Liver (tissue), 9 donors: ENCODE data around the gene DNALI1. TPM values are rescaled to one million over a fixed set of nuclear protein-coding genes. Genes with fewer than 3 reads are reported as not detected.

Source experiments
- DNase-seq: peaks from one replicate; pipeline ENCODE4 v3.0.0-alpha.2; 2017; ENCODE audit warnings: low spot score
- H3K27ac ChIP-seq, 2 donors: one replicate each; pipeline ENCODE4 v1.7.0; 2013; ENCODE audit warnings: inconsistent platforms in 2 of 2, low read length in 2 of 2, control low read depth in 1 of 2, low read depth in 1 of 2, mild to moderate bottlenecking in 1 of 2
- H3K27me3 ChIP-seq, 4 donors: one replicate each; pipeline versions ENCODE4 v1.6.1 to v1.7.0; 2013; ENCODE audit warnings: low read length in 3 of 4, inconsistent platforms in 1 of 4, mild to moderate bottlenecking in 1 of 4, moderate library complexity in 1 of 4; ENCODE audit not compliant: control insufficient read depth in 4 of 4, insufficient read depth in 4 of 4
- H3K36me3 ChIP-seq, 4 donors: one replicate each; pipeline versions ENCODE4 v1.6.1 to v1.7.0; 2013; ENCODE audit warnings: low read length in 3 of 4, mild to moderate bottlenecking in 3 of 4, low read depth in 1 of 4, moderate library complexity in 1 of 4; ENCODE audit not compliant: control insufficient read depth in 4 of 4, insufficient read depth in 3 of 4
- H3K4me1 ChIP-seq, 4 donors: one replicate each; pipeline versions ENCODE4 v1.6.1 to v1.7.0; 2013; ENCODE audit warnings: low read length in 3 of 4, mild to moderate bottlenecking in 3 of 4, moderate library complexity in 1 of 4; ENCODE audit not compliant: control insufficient read depth in 4 of 4, insufficient read depth in 4 of 4
- H3K4me3 ChIP-seq, 3 donors: one replicate each; pipeline versions ENCODE4 v1.6.1 to v1.7.0; 2013; ENCODE audit warnings: low read length in 3 of 3, control low read depth in 1 of 3, low read depth in 1 of 3, mild to moderate bottlenecking in 1 of 3
- H3K9ac ChIP-seq, 2 donors: one replicate each; pipeline ENCODE4 v1.7.0; 2013; ENCODE audit warnings: low read length in 2 of 2, mild to moderate bottlenecking in 2 of 2, moderate library complexity in 2 of 2, control low read depth in 1 of 2, low read depth in 1 of 2
- H3K9me3 ChIP-seq, 4 donors: one replicate each; pipeline versions ENCODE4 v1.6.1 to v1.7.0; 2013; ENCODE audit warnings: low read length in 3 of 4; ENCODE audit not compliant: control insufficient read depth in 4 of 4
- ATF3 ChIP-seq: IDR thresholded peaks from 2 replicates; pipeline ENCODE4 v1.6.1; 2016; ENCODE audit warnings: antibody characterized with exemption
- FOXA1 ChIP-seq: IDR thresholded peaks from 2 replicates; pipeline ENCODE4 v1.6.1; 2016; ENCODE audit warnings: antibody characterized with exemption
- FOXA2 ChIP-seq: IDR thresholded peaks from 2 replicates; pipeline ENCODE4 v1.6.1; 2016; ENCODE audit warnings: antibody characterized with exemption
- HNF4A ChIP-seq, 2 donors: conservative IDR thresholded peaks; 2 replicates each; pipeline ENCODE4 v1.6.1; 2016; ENCODE audit warnings: antibody characterized with exemption in 2 of 2, mild to moderate bottlenecking in 2 of 2
- HNF4G ChIP-seq: IDR thresholded peaks from 2 replicates; pipeline ENCODE4 v1.6.1; 2016; ENCODE audit warnings: antibody characterized with exemption
- REST ChIP-seq: IDR thresholded peaks from 2 replicates; pipeline ENCODE4 v1.6.1; 2016; ENCODE audit warnings: antibody characterized with exemption, mild to moderate bottlenecking
- RXRA ChIP-seq, 2 donors: IDR thresholded peaks; 2 replicates each; pipeline ENCODE4 v1.6.1; 2017 to 2018; ENCODE audit warnings: antibody characterized with exemption in 2 of 2, mild to moderate bottlenecking in 1 of 2
- SP1 ChIP-seq: IDR thresholded peaks from 2 replicates; pipeline ENCODE4 v1.6.1; 2018; ENCODE audit warnings: antibody characterized with exemption, mild to moderate bottlenecking
- WGBS: extraction: QIAGEN DNeasy Blood & Tissue Kit; methylation state at CpG from one replicate; pipeline ENCODE4 v1.1.7; 2013; 5-methylcytosine and 5-hydroxymethylcytosine counted together
- polyA plus RNA-seq, 2 donors: library from polyadenylated mRNA; stranded (reverse) in 1 of 2; unstranded in 1 of 2; fragments of 200-250 nt in 1 of 2; fragments of >200 nt in 1 of 2; fragmentation: Nextera tagmentation in 1 of 2; extraction: Ambion mirVana in 1 of 2; gene quantifications; one replicate each; pipeline versions ENCODE4 v1.2.1 to v1.2.3, GENCODE V29; 2013 to 2015
- total RNA-seq, 2 donors: library from RNA; depleted of rRNA; stranded (reverse); fragments of >200 nt; gene quantifications; one replicate each; pipeline ENCODE4 v1.2.3, GENCODE V29; 2014
- TF ChIP-seq, protein P1 (sequence below): IDR thresholded peaks from 2 replicates; pipeline ENCODE4 v1.6.1; 2016; ENCODE audit warnings: antibody characterized with exemption
- TF ChIP-seq, protein P2 (sequence below): IDR thresholded peaks from 2 replicates; pipeline ENCODE4 v1.6.1; 2016; ENCODE audit warnings: antibody characterized with exemption
- TF ChIP-seq, protein P3 (sequence below): fragments of 150-350 bp; IDR thresholded peaks from 2 replicates; pipeline ENCODE4 v1.5.1; 2017; ENCODE audit warnings: improper control_type of control experiment, low read depth, low read length; ENCODE audit not compliant: missing input control
- donor health status: healthy.
- donor health status: healthy.
- donor health status: healthy.
- donor health status: healthy.
- donor health status: healthy.

DNALI1 gene
- total and polyA plus RNA-seq, 4 donors: 1.5 to 8.6 (median 4.1) TPM

DNA sequence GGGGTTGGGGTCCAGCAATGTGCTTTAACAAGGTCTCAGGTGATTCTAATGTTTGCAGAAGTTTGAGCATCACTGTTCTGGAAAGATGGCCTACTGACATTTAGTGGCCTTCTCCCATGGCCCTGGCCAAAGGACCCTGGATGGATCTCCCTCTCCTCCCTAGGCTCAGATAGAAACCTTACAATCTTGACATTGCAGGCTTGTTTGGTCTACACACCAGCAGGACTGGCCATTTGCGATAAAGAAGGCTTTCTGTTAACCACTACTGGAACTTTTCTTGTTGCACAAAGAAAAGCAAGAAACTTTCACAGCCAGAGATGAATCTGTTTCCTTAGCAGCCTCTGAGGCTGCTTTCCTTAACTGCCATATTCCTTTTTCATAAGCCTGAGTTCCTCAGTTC lies 6.2 kb downstream of the DNALI1 start:
- H3K27me3 ChIP-seq: no peaks in the 10 kb centered on the region
- DNase-seq: no peak
- no peaks in the 10 kb centered on the region for H3K9me3 ChIP-seq
- no peak overlapping the region for H3K4me3 ChIP-seq
- no peak overlapping the region for H3K9ac ChIP-seq
- WGBS: 92% methylated on average over 1 of the region's 1 CpG
- peaks cover 0 to 7% (median 1%) of the 10 kb centered on the region in 4 donors for H3K4me1 ChIP-seq
- TF ChIP-seq FOXA2 (no peak), ATF3 (no peak), REST (no peak)
- TF ChIP-seq, protein P1, sequence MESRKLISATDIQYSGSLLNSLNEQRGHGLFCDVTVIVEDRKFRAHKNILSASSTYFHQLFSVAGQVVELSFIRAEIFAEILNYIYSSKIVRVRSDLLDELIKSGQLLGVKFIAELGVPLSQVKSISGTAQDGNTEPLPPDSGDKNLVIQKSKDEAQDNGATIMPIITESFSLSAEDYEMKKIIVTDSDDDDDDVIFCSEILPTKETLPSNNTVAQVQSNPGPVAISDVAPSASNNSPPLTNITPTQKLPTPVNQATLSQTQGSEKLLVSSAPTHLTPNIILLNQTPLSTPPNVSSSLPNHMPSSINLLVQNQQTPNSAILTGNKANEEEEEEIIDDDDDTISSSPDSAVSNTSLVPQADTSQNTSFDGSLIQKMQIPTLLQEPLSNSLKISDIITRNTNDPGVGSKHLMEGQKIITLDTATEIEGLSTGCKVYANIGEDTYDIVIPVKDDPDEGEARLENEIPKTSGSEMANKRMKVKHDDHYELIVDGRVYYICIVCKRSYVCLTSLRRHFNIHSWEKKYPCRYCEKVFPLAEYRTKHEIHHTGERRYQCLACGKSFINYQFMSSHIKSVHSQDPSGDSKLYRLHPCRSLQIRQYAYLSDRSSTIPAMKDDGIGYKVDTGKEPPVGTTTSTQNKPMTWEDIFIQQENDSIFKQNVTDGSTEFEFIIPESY: no peak
- H3K27ac ChIP-seq: no peak overlapping the region
- H3K36me3 ChIP-seq: peaks cover 3 to 39% (median 34%) of the 10 kb centered on the region in 4 donors

- peaks cover 0 to 7% (median 1%) of the 10 kb centered on the region in 4 donors for H3K4me1 ChIP-seq
- no peak overlapping the region for H3K4me3 ChIP-seq
- TF ChIP-seq HNF4A (conservative IDR thresholded peaks at IDR 0.05) (no peak), SP1 (no peak), FOXA1 (no peak), HNF4G (no peak), RXRA (IDR thresholded peaks at IDR 0.05) (no peak)
- TF ChIP-seq, protein P1: no peak
- TF ChIP-seq, protein P2, sequence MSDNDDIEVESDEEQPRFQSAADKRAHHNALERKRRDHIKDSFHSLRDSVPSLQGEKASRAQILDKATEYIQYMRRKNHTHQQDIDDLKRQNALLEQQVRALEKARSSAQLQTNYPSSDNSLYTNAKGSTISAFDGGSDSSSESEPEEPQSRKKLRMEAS: no peak
- TF ChIP-seq, protein P3, sequence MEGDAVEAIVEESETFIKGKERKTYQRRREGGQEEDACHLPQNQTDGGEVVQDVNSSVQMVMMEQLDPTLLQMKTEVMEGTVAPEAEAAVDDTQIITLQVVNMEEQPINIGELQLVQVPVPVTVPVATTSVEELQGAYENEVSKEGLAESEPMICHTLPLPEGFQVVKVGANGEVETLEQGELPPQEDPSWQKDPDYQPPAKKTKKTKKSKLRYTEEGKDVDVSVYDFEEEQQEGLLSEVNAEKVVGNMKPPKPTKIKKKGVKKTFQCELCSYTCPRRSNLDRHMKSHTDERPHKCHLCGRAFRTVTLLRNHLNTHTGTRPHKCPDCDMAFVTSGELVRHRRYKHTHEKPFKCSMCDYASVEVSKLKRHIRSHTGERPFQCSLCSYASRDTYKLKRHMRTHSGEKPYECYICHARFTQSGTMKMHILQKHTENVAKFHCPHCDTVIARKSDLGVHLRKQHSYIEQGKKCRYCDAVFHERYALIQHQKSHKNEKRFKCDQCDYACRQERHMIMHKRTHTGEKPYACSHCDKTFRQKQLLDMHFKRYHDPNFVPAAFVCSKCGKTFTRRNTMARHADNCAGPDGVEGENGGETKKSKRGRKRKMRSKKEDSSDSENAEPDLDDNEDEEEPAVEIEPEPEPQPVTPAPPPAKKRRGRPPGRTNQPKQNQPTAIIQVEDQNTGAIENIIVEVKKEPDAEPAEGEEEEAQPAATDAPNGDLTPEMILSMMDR: no peak
- H3K27me3 ChIP-seq: no peaks in the 10 kb centered on the region
- H3K36me3 ChIP-seq: peaks cover 5 to 58% (median 52%) of the 10 kb centered on the region in 4 donors
- no peak overlapping the region for H3K9ac ChIP-seq
- no peaks in the 10 kb centered on the region for H3K9me3 ChIP-seq
- no peak overlapping the region for H3K27ac ChIP-seq
- DNase-seq: no peak
These were observed 8.2 kb downstream of the DNALI1 start for GRCh38 chr1:37564892-37565291.
